Caco-2 (cell line): ENCODE measurements around the gene VSIR. TPM values are rescaled to one million over a fixed set of nuclear protein-coding genes. Genes with fewer than 3 reads are reported as not detected.

Experiments
- BruUV-seq: library from RNA; stranded (reverse); fragments of 400-500 nt; replicated peaks from 2 replicates; lab custom pipeline; 2021; lab: Mats Ljungman, UMichigan
- CTCF ChIA-PET: fragments of 300-600 bp; sonication (Branson Sonifier 250); formaldehyde crosslinking; loops from one replicate; lab custom pipeline; 2022; ENCODE audit warnings: antibody characterized with exemption; lab: Charles Lee
- POLR2A ChIA-PET: fragments of 300-600 bp; sonication (Branson Sonifier 250); formaldehyde crosslinking; loops from one replicate; lab custom pipeline; 2022; ENCODE audit warnings: antibody characterized with exemption; lab: Charles Lee
- DNase-seq, 2 experiments: peaks; one replicate each; pipeline versions ENCODE4 v3.0.0 to v3.0.0-alpha.2; 2020 to 2022
- H3K27me3 ChIP-seq: replicated peaks from 2 replicates; pipeline ENCODE4 v1.6.0; 2011; ENCODE audit warnings: low read length; ENCODE audit not compliant: control insufficient read depth, insufficient read depth
- H3K36me3 ChIP-seq: 2 replicates; pipeline ENCODE4 v1.5.1; 2011; ENCODE audit warnings: low read length; ENCODE audit not compliant: control insufficient read depth, insufficient read depth
- H3K4me1 ChIP-seq: fragments of 250-450 bp; sonication (Bioruptor Pico); 2 replicates; pipeline ENCODE4 v1.5.1; 2020; ENCODE audit warnings: mild to moderate bottlenecking
- H3K4me3 ChIP-seq: 2 replicates; pipeline ENCODE4 v1.5.1; 2011; ENCODE audit warnings: low read depth, mild to moderate bottlenecking, control low read depth, low read length
- H3K9me3 ChIP-seq: fragments of 250-450 bp; sonication (Bioruptor Pico); 2 replicates; pipeline ENCODE4 v1.5.1; 2020; ENCODE audit warnings: mild to moderate bottlenecking, moderate library complexity
- H3K27ac Mint-ChIP-seq: one replicate; pipeline ENCODE4 v1.8.0; 2022; ENCODE audit warnings: mixed read lengths; ENCODE audit not compliant: unreplicated experiment
- H3K27me3 Mint-ChIP-seq: one replicate; pipeline ENCODE4 v1.8.0; 2022; ENCODE audit warnings: mixed read lengths; ENCODE audit not compliant: insufficient read depth, unreplicated experiment
- H3K36me3 Mint-ChIP-seq: one replicate; pipeline ENCODE4 v1.8.0; 2022; ENCODE audit warnings: mild to moderate bottlenecking, mixed read lengths; ENCODE audit not compliant: insufficient read depth, unreplicated experiment
- H3K4me1 Mint-ChIP-seq: one replicate; pipeline ENCODE4 v1.8.0; 2022; ENCODE audit warnings: low read depth, mixed read lengths; ENCODE audit not compliant: unreplicated experiment
- H3K4me3 Mint-ChIP-seq: one replicate; pipeline ENCODE4 v1.8.0; 2022; ENCODE audit warnings: mild to moderate bottlenecking, moderate library complexity, mixed read lengths; ENCODE audit not compliant: unreplicated experiment
- H3K9me3 Mint-ChIP-seq: one replicate; pipeline ENCODE4 v1.8.0; 2022; ENCODE audit warnings: mixed read lengths; ENCODE audit not compliant: unreplicated experiment
- intact Hi-C: fragments of 100-400 bp; cut with micrococcal nuclease; formaldehyde crosslinking; loops from one replicate; pipeline ENCODE4 v1.10.0; 2022; ENCODE audit not compliant: unreplicated experiment
- total RNA-seq: library from RNA; stranded (reverse); gene quantifications from 2 replicates; pipeline ENCODE4 v1.2.3, GENCODE V29; 2022
- TF ChIP-seq, protein P1 (sequence below), 2 experiments: fragments of 200-600 bp in 1 of 2; IDR thresholded peaks; 1 replicate in 1 of 2; 2 replicates in 1 of 2; pipeline versions ENCODE4 v1.5.1 to v1.8.0; 2011 to 2022; ENCODE audit warnings: antibody characterized with exemption in 1 of 2, control low read depth in 1 of 2, inconsistent platforms in 1 of 2, low read depth in 1 of 2, low read length in 1 of 2, mild to moderate bottlenecking in 1 of 2, moderate library complexity in 1 of 2; ENCODE audit not compliant: insufficient read depth in 1 of 2, severe bottlenecking in 1 of 2, unreplicated experiment in 1 of 2

Gene VSIR
- total RNA-seq, 1 experiment from 2014 or later: 44.0 TPM

GRCh38 chr10:71797533-71798307 lies 24.4 kb upstream of the VSIR start:
- CTCF ChIA-PET: no interaction called here
- Mint-ChIP-seq H3K4me1 (no peaks in the 10 kb centered on the region), H3K4me3 (no peak overlapping the region), H3K27ac (no peak overlapping the region), H3K27me3 (peaks cover 10% of the 10 kb centered on the region), H3K36me3 (no peaks in the 10 kb centered on the region), H3K9me3 (no peaks in the 10 kb centered on the region)
- H3K4me1 ChIP-seq: no peaks in the 10 kb centered on the region
- TF ChIP-seq, protein P1, sequence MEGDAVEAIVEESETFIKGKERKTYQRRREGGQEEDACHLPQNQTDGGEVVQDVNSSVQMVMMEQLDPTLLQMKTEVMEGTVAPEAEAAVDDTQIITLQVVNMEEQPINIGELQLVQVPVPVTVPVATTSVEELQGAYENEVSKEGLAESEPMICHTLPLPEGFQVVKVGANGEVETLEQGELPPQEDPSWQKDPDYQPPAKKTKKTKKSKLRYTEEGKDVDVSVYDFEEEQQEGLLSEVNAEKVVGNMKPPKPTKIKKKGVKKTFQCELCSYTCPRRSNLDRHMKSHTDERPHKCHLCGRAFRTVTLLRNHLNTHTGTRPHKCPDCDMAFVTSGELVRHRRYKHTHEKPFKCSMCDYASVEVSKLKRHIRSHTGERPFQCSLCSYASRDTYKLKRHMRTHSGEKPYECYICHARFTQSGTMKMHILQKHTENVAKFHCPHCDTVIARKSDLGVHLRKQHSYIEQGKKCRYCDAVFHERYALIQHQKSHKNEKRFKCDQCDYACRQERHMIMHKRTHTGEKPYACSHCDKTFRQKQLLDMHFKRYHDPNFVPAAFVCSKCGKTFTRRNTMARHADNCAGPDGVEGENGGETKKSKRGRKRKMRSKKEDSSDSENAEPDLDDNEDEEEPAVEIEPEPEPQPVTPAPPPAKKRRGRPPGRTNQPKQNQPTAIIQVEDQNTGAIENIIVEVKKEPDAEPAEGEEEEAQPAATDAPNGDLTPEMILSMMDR (IDR thresholded peaks at IDR 0.05; ENCODE audit: insufficient read depth in 1 of 2, low read depth in 1 of 2, low read length in 1 of 2, severe bottlenecking in 1 of 2, unreplicated experiment in 1 of 2): no peak
- H3K36me3 ChIP-seq: no peaks in the 10 kb centered on the region
- DNase-seq: no peak
- POLR2A ChIA-PET: no interaction called here
- H3K9me3 ChIP-seq: no peaks in the 10 kb centered on the region
- no peak overlapping the region for H3K4me3 ChIP-seq
- no peaks in the 10 kb centered on the region for H3K27me3 ChIP-seq
- BruUV-seq: no TSS peak
- intact Hi-C loops: no loop called here

DNA sequence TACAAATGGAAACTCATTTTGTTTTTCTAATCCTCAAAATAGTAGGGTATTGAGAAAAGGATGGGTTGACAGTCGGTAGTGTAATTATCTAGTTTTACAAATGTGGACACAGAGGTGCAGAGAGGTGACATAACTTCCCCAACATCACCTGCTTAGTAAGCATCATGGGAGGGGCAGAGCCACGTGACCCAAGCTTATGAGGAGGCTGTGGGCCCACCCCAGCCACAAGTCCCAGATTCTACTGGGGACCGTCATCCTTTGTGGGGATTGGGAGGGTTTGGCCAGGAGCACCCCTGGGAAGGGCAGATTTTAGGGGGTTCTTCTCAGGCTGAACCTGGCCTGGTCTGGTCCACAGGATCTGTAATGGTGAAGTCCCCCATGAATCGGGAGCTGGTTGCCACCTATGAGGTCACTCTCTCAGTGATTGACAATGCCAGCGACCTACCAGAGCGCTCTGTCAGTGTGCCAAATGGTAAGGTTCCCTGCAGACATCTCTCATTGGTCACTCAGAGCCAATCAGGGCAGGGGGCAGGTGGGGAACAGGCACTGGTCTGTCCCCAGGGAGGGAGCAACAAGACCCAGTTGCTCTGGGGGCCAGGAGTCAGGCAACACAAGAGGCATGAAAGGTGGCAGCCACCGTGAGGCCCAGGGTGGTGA lies 23.6 kb upstream of the VSIR start:
- Mint-ChIP-seq H3K4me3 (no peak overlapping the region), H3K9me3 (no peaks in the 10 kb centered on the region), H3K36me3 (no peaks in the 10 kb centered on the region), H3K27ac (no peak overlapping the region), H3K27me3 (peaks cover 10% of the 10 kb centered on the region), H3K4me1 (no peaks in the 10 kb centered on the region)
- intact Hi-C loops: no loop called here
- H3K4me3 ChIP-seq: no peak overlapping the region
- H3K9me3 ChIP-seq: no peaks in the 10 kb centered on the region
- no peaks in the 10 kb centered on the region for H3K36me3 ChIP-seq
- POLR2A ChIA-PET: no interaction called here
- no peaks in the 10 kb centered on the region for H3K27me3 ChIP-seq
- DNase-seq: no peak
- no TSS peak for BruUV-seq
- H3K4me1 ChIP-seq: no peaks in the 10 kb centered on the region
- TF ChIP-seq, protein P1 (IDR thresholded peaks at IDR 0.05; ENCODE audit: insufficient read depth in 1 of 2, low read depth in 1 of 2, low read length in 1 of 2, severe bottlenecking in 1 of 2, unreplicated experiment in 1 of 2): no peak
- CTCF ChIA-PET: no interaction called here

GRCh38 chr10:71795248-71795647 lies 21.9 kb upstream of the VSIR start:
- no peaks in the 10 kb centered on the region for H3K9me3 Mint-ChIP-seq
- peak in 1 of 2 experiments; percentile 74 for DNase-seq
- no peaks in the 10 kb centered on the region for H3K36me3 Mint-ChIP-seq
- intact Hi-C loops: no loop called here
- H3K27me3 ChIP-seq: no peaks in the 10 kb centered on the region
- H3K27me3 Mint-ChIP-seq: peaks cover 12% of the 10 kb centered on the region
- H3K4me1 ChIP-seq: no peaks in the 10 kb centered on the region
- BruUV-seq: no TSS peak
- H3K4me3 ChIP-seq: no peak overlapping the region
- H3K9me3 ChIP-seq: no peaks in the 10 kb centered on the region
- TF ChIP-seq, protein P1 (IDR thresholded peaks at IDR 0.05; ENCODE audit: insufficient read depth in 1 of 2, low read depth in 1 of 2, low read length in 1 of 2, severe bottlenecking in 1 of 2, unreplicated experiment in 1 of 2): no peak
- no peak overlapping the region for H3K27ac Mint-ChIP-seq
- H3K36me3 ChIP-seq: no peaks in the 10 kb centered on the region
- ChIA-PET CTCF (interaction anchor here (0.6 to 1.1 kb wide), 3 partner anchors 16 to 28 kb away, joined by 3 to 4 read pairs (median 3); no protein-coding TSS in a partner anchor), POLR2A (no interaction called here)
- H3K4me3 Mint-ChIP-seq: no peak overlapping the region
- no peaks in the 10 kb centered on the region for H3K4me1 Mint-ChIP-seq
